KOPT-K1 (cell line): ENCODE data around the gene ILRUN.
"Not testable (repeated sequence)": the region's sequence is repeated elsewhere in the genome, so short reads cannot be mapped to it uniquely, and the experiment has no call there.

ENCODE experiments used
- H3K27ac ChIP-seq: fragments of 200-600 bp; sonication (generic); 2 replicates; pipeline ENCODE4 v1.5.1; 2016; ENCODE audit warnings: antibody characterized with exemption, mild to moderate bottlenecking, low read depth, low read length; ENCODE audit not compliant: poor library complexity, severe bottlenecking
- H3K36me3 ChIP-seq: fragments of 200-600 bp; sonication (generic); 2 replicates; pipeline ENCODE4 v1.5.1; 2017; ENCODE audit warnings: antibody characterized with exemption, mild to moderate bottlenecking, low read length, moderate library complexity; ENCODE audit not compliant: insufficient read depth
- H3K9me3 ChIP-seq: fragments of 200-600 bp; sonication (generic); 2 replicates; pipeline ENCODE4 v1.5.1; 2017; ENCODE audit warnings: antibody characterized with exemption, low read length, mild to moderate bottlenecking; ENCODE audit not compliant: insufficient read depth, poor library complexity, severe bottlenecking

ILRUN gene

GRCh38 chr6:34680313-34680712, 16.3 kb downstream of the ILRUN start:
- H3K27ac ChIP-seq, H3K36me3 ChIP-seq, H3K9me3 ChIP-seq: not testable (repeated sequence)

- Histone ChIP-seq H3K36me3 (0 out of 2 replicates have a peak, but pooled peaks cover 4% of the 10 kb centered on the region), H3K9me3 (no peaks in the 10 kb centered on the region), H3K27ac (no peak overlapping the region)
Observed at GRCh38 chr6:34679552-34680253, 16.9 kb downstream of the ILRUN start.

DNA sequence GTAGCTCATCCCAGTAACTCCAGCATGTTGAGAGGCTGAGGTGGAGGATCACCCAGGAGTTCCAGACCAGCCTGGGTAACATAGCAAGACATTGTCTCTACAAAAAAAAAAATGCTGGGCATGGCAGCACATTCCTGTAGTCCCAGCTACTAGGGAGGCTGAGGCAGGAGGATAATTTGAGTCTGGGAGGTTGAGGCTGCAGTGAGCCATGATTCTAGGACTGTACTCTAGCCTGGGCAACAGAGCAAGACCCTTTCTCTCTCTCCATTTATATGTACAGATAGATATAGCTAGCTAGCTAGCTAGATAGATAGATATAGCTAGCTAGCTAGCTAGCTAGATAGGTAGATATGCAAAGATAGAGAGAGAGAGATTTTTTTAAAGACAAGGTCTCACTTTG, 20.4 kb downstream of the ILRUN start:
- Histone ChIP-seq H3K9me3 (no peaks in the 10 kb centered on the region), H3K27ac (no peak overlapping the region)

DNA sequence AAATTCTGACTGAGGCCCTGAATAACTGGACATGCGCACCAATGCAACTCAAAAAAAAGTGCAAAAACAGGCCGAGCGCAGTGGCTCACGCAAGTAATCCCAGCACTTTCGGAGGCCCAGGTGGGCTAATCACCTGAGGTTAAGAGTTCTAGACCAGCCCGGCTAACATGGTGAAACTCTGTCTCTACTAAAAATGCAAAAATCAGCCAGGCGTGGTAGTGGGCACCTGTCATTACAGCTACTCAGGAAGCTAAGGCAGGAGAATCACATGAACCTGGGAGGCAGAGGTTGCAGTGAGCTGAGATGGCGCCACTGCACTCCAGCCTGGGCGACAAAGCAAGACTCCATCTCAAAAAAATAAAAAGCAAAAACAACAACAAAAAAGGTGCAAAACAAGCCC, 21.6 kb downstream of the ILRUN start:
- H3K36me3 ChIP-seq, H3K27ac ChIP-seq: not testable (repeated sequence)

More for the DNA sequence above, 20.4 kb downstream of the ILRUN start:
- 0 out of 2 replicates have a peak, but pooled peaks cover 4% of the 10 kb centered on the region for H3K36me3 ChIP-seq

GRCh38 chr6:34674268-34674639, 22.3 kb downstream of the ILRUN start:
- 0 out of 2 replicates have a peak, but pooled peaks cover 4% of the 10 kb centered on the region for H3K36me3 ChIP-seq
- H3K9me3 ChIP-seq: no peaks in the 10 kb centered on the region
- H3K27ac ChIP-seq: no peak overlapping the region

More for the DNA sequence above, 21.6 kb downstream of the ILRUN start:
- H3K9me3 ChIP-seq: not testable (repeated sequence)

DNA sequence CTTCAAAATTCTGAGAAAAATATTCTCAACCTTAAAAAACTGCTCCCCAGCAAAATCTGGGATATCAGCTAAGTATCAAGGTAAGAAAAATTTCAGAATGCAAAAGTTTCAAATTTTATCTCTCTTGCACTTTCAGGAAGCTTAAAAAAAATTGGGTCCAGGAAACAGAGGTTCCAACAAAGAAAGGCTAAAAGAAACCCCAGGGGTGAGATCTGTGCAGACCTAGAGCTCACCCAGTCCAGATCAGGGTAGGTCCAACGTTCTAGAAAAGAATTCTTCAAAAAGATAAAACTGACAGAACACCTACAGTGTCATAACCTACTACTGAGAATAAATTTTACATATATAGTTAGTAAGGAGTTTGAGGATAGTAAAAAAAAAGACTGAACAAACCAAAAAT, 23.5 kb downstream of the ILRUN start:
- peak overlapping the region; percentile 36 for H3K27ac ChIP-seq
- no peaks in the 10 kb centered on the region for H3K9me3 ChIP-seq
- H3K36me3 ChIP-seq: 0 out of 2 replicates have a peak, but pooled peaks cover 4% of the 10 kb centered on the region

DNA sequence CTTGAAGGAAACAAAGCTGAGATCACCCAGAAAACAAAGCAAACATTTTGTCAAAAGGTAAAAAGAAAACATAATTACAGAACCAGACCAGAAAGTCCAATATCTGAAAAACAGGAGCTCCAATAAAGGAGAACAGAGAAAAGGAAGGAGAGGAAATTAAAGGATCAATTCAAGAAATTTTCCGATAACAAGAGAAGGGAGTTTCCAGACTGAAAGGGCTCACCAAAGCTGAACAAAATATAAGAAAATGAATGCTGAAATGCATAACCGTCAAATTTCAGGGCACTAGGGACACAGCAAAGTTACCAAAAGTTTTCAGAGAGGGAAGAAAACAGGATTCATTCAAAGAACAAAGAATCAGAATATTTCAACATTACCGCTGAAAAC, 23.9 kb downstream of the ILRUN start:
- H3K27ac ChIP-seq: peak overlapping the region; percentile 36
- H3K9me3 ChIP-seq: no peaks in the 10 kb centered on the region
- 0 out of 2 replicates have a peak, but pooled peaks cover 3% of the 10 kb centered on the region for H3K36me3 ChIP-seq

DNA sequence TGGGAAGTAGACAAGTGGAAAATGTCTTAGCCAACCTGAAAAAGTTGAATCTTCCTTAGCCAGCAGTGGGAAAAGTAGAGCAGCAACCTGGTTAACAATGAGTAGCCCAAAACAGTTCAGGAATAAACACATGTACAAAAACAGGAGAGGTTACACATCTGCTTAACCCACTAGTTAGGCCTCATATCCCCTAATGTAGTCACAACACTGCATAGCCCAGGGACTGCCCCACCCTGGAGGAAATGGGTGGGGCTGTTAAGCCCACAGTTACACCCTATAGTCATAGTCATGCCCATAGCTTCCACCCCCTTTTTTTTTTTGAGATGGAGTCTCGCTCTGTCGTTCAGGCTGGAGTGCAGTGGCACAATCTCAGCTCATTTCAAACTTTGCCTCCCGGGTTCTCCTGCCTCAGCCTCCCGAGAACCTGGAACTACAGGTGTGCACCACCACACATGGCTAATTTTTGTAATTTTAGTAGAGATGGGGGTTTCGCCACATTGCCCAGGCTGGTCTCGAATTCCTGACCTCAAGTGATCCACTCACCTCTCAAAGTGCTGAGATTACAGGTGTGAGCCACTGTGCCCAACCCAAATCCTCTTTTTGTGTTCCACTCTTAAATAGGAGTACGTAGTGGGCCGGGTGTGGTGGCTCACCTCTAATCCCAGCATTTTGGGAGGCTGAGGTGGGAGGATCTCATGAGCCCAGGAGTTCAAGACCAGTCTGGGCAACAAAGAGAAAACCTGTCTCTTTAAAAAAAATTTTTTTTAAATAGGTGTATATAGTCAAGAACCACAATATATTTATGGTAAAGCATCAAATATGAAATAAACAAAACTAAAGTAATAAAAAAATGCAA, 24.5 kb downstream of the ILRUN start:
- Histone ChIP-seq H3K27ac (peak overlapping the region; percentile 48), H3K36me3 (no peaks in the 10 kb centered on the region), H3K9me3 (no peaks in the 10 kb centered on the region)

DNA sequence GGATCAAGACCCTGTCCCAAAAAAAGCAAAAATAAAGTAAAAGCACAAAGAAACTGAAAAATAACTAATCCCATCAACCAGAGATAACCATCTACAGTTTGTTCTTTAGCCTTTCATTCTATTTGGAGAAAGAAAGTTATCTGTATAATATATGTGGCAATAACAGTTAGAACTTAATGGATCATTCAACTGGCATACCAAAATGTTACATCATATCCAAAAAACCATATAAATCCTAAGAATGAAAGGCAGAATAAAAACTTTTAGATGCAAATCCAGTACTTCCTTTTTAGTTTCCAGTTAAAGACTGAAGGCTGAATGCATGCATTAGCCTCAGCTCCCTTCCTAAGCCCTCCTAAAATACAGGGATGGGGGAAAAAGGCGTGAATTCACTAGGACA, 25.2 kb downstream of the ILRUN start:
- Histone ChIP-seq H3K9me3 (no peaks in the 10 kb centered on the region), H3K36me3 (no peaks in the 10 kb centered on the region), H3K27ac (peak overlapping the region; percentile 48)

GRCh38 chr6:34668799-34669198, 27.8 kb downstream of the ILRUN start:
- not testable (repeated sequence) for H3K36me3 ChIP-seq, H3K27ac ChIP-seq, H3K9me3 ChIP-seq

- no peaks in the 10 kb centered on the region for H3K36me3 ChIP-seq
- H3K9me3 ChIP-seq: no peaks in the 10 kb centered on the region
- H3K27ac ChIP-seq: no peak overlapping the region
Observed at GRCh38 chr6:34667481-34668238, 28.9 kb downstream of the ILRUN start.

GRCh38 chr6:34665019-34665418, 31.5 kb downstream of the ILRUN start:
- no peaks in the 10 kb centered on the region for H3K36me3 ChIP-seq
- H3K9me3 ChIP-seq: no peaks in the 10 kb centered on the region
- peak overlapping the region; percentile 57 for H3K27ac ChIP-seq

DNA sequence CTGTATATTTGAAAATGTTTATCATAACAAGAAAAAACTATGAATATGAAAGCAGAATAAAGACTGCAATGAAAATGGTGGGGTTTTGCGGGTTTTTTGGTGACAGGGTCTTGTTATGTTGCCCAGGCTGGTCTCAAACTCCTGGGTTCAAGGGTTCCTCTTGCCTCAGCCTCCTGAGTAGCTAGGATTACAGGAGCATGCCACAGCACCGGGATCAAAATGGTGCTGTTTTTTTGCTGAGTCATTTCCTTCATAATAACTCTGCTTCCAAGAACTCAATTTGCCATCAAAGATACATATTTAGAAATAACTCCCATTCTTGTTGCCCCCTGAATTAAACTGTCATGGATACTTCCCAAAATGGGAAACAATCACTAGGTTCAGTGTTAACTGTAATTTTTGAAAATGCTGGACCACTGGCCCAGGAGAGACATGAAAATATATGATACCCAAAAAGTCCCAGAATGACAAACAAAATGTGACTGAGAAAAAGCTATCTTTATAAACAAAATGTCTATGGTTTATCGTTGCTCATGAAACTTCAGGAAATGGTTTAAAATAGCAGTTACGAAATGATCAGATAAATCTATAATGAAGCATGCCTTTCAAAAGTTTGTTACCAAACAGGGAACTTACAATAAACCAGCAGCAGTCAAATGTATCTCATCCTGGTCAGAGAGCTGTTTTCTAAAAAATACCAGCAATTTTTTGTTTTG, 32.2 kb downstream of the ILRUN start:
- Histone ChIP-seq H3K9me3 (no peaks in the 10 kb centered on the region), H3K36me3 (no peaks in the 10 kb centered on the region), H3K27ac (peak overlapping the region; percentile 57)

DNA sequence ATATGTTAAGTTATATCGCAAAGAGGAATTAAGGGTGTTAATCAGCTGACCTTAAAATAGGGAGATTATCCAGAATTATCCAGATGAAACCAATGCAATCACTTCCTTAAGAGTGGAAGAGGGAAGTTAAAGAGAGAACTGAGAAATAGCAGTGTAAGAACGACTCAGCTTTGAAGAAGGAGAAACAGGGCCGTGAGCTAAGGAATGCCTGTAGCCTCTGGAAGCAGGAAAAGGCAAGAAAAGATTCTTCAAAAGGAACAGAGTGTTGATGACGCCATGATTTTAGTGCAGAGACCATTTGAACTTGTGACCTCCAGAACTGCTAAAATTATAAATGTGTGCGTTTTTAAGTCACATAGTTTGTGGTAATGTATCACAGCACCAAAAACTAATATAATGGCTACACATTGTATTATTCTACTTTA, 32.7 kb downstream of the ILRUN start:
- Histone ChIP-seq H3K27ac (peak overlapping the region; percentile 57), H3K9me3 (no peaks in the 10 kb centered on the region), H3K36me3 (no peaks in the 10 kb centered on the region)
